Measurements from ENCODE around the gene ANAPC7. TPM values are rescaled to one million over a fixed set of nuclear protein-coding genes. Genes with fewer than 3 reads are reported as not detected.

The ANAPC7 gene
- total RNA-seq, 4 donors from 2014 or later = 31.6 to 66.0 (median 50.7) TPM

GRCh38 chr12:110354172-110354780 is 49.2 kb downstream of the ANAPC7 start:
- Histone ChIP-seq H3K4me1 (no peaks in the 10 kb centered on the region), H3K27ac (no peak overlapping the region), H3K36me3 (peaks cover 0 to 14% (median 0%) of the 10 kb centered on the region in 3 donors), H3K27me3 (no peaks in the 10 kb centered on the region), H3K9me3 (no peaks in the 10 kb centered on the region), H3K4me3 (no peak overlapping the region)
- TF ChIP-seq POLR2A (IDR thresholded peaks at IDR 0.05) = no peak
- TF ChIP-seq, protein P1, sequence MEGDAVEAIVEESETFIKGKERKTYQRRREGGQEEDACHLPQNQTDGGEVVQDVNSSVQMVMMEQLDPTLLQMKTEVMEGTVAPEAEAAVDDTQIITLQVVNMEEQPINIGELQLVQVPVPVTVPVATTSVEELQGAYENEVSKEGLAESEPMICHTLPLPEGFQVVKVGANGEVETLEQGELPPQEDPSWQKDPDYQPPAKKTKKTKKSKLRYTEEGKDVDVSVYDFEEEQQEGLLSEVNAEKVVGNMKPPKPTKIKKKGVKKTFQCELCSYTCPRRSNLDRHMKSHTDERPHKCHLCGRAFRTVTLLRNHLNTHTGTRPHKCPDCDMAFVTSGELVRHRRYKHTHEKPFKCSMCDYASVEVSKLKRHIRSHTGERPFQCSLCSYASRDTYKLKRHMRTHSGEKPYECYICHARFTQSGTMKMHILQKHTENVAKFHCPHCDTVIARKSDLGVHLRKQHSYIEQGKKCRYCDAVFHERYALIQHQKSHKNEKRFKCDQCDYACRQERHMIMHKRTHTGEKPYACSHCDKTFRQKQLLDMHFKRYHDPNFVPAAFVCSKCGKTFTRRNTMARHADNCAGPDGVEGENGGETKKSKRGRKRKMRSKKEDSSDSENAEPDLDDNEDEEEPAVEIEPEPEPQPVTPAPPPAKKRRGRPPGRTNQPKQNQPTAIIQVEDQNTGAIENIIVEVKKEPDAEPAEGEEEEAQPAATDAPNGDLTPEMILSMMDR (IDR thresholded peaks at IDR 0.05) = no peak
- peak in 1 of 3 donors; percentile 36 for DNase-seq

- peaks cover 0 to 23% (median 0%) of the 10 kb centered on the region in 3 donors for H3K36me3 ChIP-seq
- no peak overlapping the region for H3K27ac ChIP-seq
- DNase-seq = peak in 1 of 3 donors; percentile 28
- H3K4me1 ChIP-seq = no peaks in the 10 kb centered on the region
- H3K4me3 ChIP-seq = no peak overlapping the region
- no peaks in the 10 kb centered on the region for H3K27me3 ChIP-seq
- TF ChIP-seq, protein P1 (IDR thresholded peaks at IDR 0.05) = no peak
- TF ChIP-seq POLR2A (IDR thresholded peaks at IDR 0.05) = no peak
- no peaks in the 10 kb centered on the region for H3K9me3 ChIP-seq
Observed at GRCh38 chr12:110353211-110353965, 50.1 kb downstream of the ANAPC7 start.

DNA sequence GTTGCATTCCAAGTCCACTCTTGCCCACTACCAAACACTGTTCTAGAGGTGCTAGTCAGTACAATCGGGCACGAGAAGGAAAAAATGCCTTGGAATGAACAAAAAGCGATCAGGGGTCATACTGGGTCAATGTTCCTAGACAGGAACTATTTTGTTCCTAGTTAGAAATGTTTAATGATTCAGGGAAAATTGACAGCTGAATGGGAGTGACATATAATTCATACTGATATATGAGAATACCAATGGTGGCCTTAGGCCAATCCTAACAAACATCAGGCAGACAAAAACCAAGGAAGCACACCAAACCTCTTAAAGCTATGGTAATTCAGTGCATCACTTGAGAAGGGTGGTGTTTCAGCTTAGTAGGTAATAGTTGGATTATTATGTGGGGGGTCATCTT is 51.1 kb downstream of the ANAPC7 start:
- Histone ChIP-seq H3K4me3 (no peak overlapping the region), H3K4me1 (no peaks in the 10 kb centered on the region), H3K27ac (no peak overlapping the region), H3K36me3 (peaks cover 0 to 33% (median 4%) of the 10 kb centered on the region in 3 donors), H3K9me3 (no peaks in the 10 kb centered on the region), H3K27me3 (no peaks in the 10 kb centered on the region)
- TF ChIP-seq, protein P1 (IDR thresholded peaks at IDR 0.05) = no peak
- TF ChIP-seq POLR2A (IDR thresholded peaks at IDR 0.05) = no peak
- no peak for DNase-seq

GRCh38 chr12:110351119-110351518 is 52.4 kb downstream of the ANAPC7 start:
- Histone ChIP-seq H3K27me3 (no peaks in the 10 kb centered on the region), H3K9me3 (no peaks in the 10 kb centered on the region), H3K4me1 (no peaks in the 10 kb centered on the region), H3K27ac (no peak overlapping the region), H3K4me3 (no peak overlapping the region), H3K36me3 (peaks cover 0 to 46% (median 4%) of the 10 kb centered on the region in 3 donors)
- DNase-seq = peak in 1 of 3 donors; percentile 40
- TF ChIP-seq POLR2A (IDR thresholded peaks at IDR 0.05) = no peak
- TF ChIP-seq, protein P1 (IDR thresholded peaks at IDR 0.05) = no peak

DNA sequence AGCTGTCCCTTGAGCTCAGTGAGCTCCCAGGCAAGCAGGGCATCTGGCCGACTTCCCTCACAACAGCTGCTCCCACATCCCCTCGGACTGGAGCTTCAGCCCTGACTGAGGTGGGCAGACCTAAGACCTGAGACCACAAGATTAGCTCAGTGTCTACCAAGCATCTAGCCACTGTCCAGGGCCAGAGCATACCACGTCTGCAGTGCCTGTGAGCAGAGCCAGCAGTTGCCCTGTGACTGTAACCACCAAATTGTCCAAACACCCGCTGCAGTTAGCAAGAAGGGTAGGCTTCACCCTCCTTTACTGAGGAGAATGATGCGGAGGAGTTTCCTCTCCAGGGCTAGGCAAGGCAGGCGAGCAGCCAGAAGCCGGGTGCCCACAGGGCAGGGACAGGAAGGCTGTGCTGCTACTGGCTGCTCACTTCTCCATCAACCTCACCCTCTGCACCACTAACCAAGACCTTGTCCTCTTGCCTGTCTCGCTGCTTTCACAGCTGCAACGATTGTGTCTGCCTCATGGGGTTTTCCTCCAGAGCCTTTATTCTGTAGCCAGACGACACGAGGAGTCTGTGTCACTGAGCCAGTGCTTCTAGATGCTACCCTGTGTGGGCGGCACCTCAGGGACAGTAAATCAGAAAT is 53.9 kb downstream of the ANAPC7 start:
- peaks cover 0 to 60% (median 4%) of the 10 kb centered on the region in 3 donors for H3K36me3 ChIP-seq
- DNase-seq = peak in 1 of 3 donors; percentile 43

More for the DNA sequence above, 53.9 kb downstream of the ANAPC7 start:
- H3K27ac ChIP-seq = no peak overlapping the region
- no peaks in the 10 kb centered on the region for H3K9me3 ChIP-seq
- TF ChIP-seq, protein P1 (IDR thresholded peaks at IDR 0.05) = no peak
- TF ChIP-seq POLR2A (IDR thresholded peaks at IDR 0.05) = no peak
- no peaks in the 10 kb centered on the region for H3K27me3 ChIP-seq
- no peak overlapping the region for H3K4me3 ChIP-seq
- no peaks in the 10 kb centered on the region for H3K4me1 ChIP-seq
